GM19025 (cell line): ENCODE results near the gene RAB20.
"Not testable (repeated sequence)": the region's sequence is repeated elsewhere in the genome, so short reads cannot be mapped to it uniquely, and the experiment has no call there.

ENCODE experiments used
- ATAC-seq: cut with Tn5 transposase; IDR thresholded peaks from one replicate; pipeline ENCODE4 v1.9.1; 2021; ENCODE audit warnings: mild to moderate bottlenecking, low read depth, moderate library complexity; ENCODE audit not compliant: unreplicated experiment

RAB20 gene

DNA sequence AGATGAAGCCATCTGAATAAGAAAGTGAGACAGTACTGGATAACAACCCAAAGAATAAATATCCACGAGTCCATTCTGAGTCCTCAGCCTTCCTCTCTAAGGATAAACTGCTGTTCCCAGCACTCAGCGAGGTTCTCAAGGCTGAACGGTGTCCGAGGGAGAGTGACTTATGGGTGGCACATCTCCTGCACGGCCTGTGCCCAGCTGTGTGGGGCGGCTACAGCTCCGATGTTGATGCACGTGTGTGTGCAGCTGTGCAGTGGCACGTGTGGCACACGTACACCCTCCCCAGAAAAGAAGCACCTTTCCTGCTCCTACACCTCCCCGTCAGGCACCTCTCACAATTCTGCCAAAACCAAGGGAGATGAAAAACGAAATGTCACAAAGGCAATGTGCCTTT is 45.0 kb downstream of the RAB20 start:
- no peak for ATAC-seq

DNA sequence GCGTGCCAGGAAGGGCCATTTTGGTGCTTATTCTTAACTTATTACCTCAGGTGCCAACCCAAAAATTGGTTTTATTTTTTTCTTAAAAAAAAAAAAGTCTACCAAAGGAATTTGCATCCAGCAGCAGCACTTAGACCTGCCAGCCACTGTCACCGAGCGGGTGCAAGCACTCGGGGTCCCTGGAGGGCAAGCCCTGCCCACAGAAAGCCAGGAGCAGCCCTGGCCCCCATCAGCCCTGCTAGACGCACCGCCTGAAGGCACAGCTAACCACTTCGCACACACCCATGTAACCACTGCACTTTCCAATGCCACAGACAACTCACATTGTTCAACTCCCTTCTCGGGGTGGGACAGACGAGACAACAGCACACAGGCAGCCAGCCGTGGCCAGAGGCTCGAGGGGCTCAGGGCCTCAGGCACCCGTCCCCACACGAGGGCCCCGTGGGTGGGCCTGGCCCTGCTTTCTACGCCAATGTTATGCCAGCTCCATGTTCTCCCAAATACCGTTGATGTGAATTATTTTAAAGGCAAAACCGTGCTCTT is 49.3 kb downstream of the RAB20 start:
- no peak for ATAC-seq

DNA sequence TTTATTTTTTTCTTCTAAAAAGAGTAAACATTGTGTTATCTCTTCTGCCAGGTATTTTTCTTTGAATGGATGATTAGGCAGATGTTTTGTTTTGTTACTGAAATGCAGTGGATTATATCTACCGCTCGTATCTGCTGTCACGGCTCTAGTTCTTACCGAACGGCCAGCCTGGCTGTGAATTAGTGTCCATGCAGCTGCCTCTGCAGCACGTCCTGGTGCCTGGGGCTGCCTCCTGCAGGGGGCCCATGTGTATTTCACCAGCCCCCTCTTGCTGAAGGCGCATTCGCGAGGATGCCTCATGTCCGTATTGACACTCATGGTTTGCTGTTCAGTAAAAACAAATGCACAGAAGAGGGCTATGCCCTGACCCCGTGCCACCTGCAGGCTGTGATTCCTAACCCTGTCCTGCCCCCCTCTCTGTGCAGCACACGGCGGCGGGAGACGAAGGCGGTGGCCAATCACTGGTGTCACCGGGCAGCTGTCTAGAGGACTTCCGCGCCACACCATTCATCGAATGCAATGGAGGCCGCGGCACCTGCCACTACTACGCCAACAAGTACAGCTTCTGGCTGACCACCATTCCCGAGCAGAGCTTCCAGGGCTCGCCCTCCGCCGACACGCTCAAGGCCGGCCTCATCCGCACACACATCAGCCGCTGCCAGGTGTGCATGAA is 49.9 kb downstream of the RAB20 start:
- no peak for ATAC-seq

DNA sequence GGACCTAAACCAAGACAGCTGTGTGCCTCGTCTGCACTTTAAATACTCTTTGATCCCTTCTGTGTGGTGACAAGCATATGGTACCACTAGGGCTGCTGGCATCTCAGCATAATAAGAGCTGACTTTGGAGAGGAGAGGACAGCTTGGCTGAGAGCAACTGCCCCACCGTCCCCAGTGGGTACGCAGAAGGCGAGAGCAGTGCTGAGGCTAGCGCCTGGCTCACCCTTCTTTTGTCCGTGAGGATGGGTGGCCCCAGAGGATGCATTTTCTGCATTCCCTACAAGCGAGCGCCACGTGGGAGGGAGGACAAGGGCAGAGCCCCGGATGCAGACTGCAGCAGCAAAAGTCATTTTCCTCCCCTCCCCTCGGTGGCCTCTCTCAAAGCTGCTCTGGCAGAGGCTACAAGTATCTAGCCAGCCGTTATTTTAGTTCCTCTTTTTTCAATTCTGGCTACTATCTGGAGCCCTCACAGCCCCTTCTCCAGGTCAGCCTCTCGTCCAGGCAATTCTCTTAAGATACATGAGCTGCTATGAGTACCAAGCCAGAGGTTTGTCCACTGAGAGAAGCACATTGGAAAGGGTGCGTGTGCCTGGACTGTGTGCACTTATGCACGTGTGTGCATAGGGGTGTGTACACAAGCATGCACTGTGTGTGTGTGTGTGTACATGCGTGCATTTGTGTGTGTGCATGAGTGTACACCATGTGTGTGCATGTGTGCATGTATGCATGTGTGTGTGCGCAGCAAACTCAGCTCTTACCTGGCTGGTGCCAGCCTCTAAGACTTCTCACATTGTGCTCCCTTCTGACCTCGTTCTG is 51.3 kb downstream of the RAB20 start:
- no peak for ATAC-seq

DNA sequence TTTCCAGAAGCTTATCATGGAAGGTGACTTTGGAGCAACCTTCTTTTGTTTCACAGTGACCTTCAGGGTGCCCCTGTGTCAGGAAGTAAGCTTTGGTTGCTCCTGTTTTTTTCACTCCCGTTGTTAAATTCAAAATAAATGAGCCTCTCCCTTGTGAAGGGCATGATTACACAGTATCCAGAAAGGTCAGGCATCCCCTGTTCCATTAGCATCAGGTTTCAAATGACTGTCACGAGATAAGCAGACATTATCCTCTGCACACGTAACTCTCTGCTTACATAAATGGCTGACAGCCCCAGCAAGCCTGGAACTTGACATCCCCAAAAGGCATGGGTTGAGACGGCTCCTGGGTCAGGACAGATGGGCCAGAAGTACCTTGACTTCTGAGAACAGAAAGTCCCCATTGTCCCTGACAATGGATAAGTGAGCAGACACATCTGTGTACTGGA is 52.0 kb downstream of the RAB20 start:
- no peak for ATAC-seq

DNA sequence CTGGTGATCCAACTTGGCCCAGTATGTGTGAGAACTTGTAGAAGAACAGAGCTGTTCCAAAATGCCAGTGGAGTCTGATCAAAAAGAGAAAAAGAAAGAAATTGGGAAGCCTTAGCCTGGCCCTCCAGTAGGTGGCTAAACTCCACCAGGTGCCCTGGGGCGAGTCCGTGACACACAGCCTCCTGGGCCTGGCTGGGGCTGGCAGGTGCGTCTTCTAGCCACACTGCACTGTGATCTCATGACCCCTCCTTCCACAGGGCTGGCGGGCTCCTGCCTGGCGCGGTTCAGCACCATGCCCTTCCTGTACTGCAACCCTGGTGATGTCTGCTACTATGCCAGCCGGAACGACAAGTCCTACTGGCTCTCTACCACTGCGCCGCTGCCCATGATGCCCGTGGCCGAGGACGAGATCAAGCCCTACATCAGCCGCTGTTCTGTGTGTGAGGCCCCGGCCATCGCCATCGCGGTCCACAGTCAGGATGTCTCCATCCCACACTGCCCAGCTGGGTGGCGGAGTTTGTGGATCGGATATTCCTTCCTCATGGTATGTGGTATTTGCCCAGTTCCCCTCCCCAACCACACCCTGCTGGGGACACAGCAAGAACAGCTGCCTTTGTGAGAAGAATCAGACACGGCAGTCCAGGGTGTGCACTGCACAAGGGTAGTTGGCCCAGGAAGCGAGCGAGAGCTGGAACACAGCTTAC is 53.7 kb downstream of the RAB20 start:
- no peak for ATAC-seq

DNA sequence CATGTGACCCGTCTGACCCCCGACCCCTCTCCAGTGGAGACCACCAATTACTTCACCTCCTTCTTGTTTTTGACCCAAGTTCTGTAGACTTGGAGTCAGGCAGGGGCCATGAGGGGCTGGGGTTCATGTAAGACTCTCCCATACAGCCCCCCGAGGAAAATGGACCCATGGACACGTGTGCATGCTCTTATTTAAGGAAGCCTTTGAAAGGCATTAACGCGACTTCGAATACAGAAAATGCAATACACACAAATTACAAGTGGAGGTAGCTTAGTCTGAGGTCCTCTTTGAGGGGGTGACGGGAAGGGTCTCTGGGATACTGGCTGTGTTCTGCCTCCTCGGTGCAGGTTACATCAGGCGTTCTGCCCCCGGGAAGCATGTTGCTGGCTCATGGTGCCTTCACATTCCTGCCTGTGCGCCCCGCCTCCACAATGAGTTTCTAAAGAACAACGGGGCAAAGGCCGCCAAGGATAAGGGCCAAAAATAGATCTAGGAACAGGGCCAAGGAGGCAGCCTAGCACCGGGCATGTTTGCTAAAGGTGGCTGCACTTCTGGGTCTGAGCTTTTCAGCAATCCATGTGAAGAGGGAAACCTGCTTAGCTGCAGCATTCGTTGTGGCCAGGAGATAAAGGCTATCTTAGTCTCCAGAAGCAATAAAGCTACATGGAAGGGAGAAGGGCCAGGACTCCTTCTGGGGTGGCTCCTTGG is 54.5 kb downstream of the RAB20 start:
- no peak for ATAC-seq

DNA sequence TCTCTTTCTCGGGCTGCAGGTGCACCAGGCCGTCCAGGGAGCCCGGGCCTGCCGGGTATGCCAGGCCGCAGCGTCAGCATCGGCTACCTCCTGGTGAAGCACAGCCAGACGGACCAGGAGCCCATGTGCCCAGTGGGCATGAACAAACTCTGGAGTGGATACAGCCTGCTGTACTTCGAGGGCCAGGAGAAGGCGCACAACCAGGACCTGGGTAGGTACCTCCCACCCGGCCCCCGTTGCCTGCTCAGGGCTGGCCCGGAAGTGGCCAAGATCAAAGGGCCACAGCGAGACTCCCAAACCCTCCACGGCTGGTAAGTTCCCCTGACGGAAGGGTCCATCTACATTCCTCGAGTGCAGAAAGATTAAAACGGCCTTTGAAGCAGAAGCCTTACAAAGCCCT is 55.1 kb downstream of the RAB20 start:
- no peak for ATAC-seq

DNA sequence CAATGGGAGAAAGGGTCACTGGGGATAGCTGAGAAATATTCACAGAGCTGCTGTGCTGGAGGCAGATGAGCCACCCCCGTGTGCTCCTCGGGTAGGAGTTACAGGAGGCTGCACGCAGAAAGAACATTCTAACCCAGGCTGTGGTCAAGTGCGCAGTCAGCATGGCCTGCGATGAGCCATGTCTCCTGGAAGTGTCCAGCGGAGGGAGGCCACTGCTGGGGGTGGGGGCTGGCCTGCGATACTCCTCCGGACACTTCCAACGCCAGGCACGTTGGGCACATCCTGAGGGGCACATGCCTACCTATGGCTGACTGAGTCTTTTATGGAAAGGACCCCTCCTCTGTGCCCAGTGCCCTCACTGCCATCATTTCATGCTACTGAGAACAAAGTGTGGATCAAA is 55.9 kb downstream of the RAB20 start:
- ATAC-seq, result no peak

DNA sequence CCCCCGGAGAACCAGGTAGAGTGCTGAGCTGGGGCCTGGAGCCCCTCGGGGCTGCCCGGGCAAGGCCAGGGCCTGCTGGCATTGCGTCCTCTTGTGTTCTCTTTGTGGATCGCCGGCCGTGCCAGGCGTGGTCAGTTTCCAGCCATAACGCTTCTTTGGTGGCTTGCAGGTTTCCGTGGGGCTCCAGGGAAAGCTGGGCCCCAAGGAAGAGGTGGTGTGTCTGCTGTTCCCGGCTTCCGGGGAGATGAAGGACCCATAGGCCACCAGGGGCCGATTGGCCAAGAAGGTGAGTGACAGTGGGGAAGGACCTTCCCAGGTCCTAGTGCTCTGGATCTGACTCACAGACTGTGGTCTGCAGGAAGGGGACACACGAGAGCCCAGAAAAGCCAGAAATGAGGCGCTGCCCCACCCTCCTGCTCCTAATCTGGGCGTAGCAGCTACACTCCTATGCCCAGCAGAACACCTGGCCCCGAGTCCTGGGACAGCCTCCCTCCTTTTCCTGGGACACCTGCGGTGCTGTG is 57.5 kb downstream of the RAB20 start:
- ATAC-seq, result no peak

DNA sequence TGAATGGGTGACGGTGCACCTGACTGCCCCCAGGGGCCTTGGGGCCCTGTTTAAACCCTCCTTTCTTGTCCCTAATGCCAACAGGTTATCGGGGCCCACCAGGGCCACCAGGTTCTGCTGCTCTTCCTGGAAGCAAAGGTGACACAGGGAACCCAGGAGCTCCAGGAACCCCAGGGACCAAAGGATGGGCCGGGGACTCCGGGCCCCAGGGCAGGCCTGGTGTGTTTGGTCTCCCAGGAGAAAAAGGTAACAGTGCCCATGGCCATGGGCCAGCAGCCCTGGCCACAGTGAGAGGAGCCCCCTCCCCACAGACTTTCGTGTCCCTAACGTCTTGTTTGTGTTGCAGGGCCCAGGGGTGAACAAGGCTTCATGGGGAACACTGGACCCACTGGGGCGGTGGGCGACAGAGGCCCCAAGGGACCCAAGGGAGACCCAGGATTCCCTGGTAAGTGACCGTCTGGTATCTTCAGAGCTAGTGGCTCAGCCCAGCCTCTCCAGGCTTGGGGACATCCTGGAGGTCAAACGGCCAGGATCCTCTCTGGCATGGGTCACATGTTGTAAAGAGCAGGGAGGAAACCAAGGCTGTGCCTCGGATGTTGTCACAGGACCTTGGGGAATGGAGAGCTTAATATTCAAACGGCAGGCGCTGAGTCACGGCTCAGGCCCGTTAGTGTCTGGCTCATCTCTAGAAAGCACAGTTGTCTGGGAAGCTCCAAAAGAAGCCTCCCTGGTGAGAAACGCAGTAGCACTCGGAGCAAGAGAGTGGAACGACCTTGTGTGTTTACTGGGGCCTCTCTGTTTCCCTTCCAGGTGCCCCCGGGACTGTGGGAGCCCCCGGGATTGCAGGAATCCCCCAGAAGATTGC is 58.3 kb downstream of the RAB20 start:
- ATAC-seq, result no peak

DNA sequence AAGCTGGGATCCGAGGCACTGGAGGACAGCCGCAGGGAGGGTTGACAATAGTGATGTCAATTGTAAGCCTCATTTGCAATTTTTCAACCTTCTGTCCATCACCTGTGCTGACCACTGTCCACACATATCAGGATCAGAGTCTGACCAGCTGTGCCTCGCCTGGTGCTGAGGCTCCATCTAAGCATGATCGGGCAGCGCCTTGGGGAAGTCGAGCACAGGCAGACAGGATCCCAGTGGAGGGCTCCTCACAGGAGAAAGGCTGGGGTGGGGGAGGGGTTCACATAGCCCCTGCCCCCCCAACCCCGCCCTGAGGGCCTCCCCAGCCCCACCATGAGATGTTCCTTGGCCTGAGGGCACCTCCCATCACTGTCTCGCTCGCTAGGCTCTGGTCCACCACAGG is 60.3 kb downstream of the RAB20 start:
- ATAC-seq, result no peak

DNA sequence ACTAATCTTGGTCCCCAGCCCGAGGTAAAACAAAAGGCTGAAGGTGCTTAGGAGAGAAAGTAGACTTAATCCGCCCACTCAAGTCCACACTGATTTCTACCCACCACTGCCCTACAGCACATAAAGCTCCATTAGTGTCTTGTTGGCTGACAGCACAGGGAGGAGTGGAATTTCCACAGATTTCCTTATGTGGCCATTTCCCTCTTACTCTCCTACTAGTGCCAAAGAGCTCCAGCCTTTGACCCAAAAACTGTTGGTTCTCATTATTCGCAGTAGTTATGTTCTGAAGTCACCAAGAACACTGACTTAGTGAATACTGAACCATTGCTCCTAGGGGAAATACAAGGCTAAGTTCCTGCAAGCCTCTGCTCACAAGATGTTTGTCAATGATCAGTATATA is 61.2 kb downstream of the RAB20 start:
- ATAC-seq, result no peak

DNA sequence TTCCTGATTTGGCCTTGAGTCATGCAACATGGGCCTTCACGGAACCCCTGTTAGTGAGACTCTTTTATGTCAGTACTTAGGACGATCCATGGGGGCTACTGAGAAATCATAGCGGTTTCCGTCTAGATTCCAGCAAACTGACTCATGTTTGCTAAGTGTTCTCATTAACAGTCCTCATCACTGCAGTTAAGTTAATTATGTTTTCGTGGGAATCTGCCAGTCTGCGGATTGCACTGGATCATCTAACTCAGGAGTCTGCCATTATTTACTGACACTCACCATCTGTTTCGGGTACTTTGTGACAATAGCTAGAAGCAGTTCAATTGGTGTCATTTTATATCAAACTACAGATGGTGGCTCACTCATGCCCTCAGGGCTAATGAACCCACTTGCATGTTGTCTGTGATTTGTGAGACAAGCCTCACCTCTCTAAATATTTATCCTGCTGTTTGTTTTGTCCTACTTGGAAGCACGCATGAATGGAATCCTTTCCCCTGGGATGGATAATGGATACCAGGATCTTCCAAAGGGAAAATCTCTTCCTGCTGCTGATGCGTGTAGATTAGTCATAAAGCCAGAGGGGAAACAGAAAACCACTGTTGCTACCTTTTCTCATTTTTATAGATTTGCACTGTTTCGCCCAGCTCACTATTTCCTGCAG is 61.8 kb downstream of the RAB20 start:
- no peak for ATAC-seq

DNA sequence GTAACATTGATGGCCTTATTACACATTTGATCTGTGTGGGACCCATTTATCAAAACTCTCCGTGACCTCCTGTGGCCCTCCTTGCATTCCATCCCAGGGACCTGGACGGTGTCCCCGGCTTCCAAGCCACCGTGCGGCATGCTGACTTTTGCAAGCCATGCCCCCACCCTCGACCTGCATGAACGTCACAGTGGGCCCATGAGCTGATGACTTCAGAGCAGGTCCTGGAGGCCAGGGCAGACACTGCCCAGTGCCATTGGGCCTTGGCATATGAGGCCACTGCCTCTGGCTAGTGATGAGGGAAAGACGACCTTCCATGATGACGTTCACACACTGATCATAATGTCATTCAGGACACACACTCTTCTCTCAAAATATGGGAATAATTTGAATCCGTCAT is 62.8 kb downstream of the RAB20 start:
- no peak for ATAC-seq

DNA sequence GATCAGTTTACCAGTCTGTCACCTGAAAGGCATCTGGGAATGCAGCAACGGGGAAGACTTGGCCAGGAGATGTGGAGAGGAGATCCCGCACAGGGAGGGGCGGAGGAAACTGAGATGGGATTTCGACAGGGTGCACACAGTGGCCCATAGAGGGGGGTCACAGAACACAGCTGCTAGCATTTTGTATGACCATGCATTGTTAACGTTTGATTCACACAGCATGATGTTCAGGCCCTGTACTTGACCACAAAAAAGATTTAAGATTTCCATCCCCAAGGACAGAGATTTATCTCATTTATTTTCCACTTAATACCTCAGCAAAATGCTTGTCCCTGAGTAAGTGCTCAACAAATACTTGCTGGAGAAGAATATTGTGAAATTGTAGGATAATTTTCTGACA is 63.2 kb downstream of the RAB20 start:
- ATAC-seq, result no peak

DNA sequence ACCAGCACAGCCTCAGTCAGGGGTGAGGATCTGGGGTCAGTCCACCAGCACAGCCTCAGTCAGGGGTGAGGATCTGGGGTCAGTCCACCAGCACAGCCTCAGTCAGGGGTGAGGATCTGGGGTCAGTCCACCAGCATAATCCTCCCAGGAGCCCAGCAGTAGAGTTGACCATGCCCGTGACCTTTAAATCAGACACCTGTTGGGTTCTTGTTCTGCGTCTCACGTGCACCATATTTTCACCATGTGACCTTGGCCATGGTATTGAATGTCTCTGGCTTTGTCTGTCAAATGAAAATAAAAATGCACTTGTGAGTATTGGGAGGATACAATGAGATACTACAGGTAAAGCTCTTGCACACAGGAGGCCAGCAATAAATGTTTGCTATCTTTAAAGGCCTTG is 63.6 kb downstream of the RAB20 start:
- ATAC-seq, result not testable (repeated sequence)

DNA sequence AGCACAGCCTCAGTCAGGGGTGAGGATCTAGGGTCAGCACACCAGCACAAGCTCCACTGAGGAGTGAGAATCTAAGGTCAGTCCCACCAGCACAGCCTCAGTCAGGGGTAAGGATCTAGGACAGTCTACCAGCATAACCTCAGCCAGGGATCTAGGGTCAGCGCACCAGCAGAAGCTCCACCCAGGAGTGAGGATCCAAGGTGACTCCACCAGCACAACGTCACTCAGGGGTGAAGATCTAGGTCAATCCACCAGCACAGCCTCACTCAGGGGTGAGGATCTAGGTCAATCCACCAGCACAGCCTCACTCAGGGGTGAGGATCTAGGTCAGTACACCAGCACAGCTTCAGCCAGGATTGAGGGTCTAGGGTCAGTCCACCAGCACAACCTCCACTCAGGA is 64.5 kb downstream of the RAB20 start:
- no peak for ATAC-seq

DNA sequence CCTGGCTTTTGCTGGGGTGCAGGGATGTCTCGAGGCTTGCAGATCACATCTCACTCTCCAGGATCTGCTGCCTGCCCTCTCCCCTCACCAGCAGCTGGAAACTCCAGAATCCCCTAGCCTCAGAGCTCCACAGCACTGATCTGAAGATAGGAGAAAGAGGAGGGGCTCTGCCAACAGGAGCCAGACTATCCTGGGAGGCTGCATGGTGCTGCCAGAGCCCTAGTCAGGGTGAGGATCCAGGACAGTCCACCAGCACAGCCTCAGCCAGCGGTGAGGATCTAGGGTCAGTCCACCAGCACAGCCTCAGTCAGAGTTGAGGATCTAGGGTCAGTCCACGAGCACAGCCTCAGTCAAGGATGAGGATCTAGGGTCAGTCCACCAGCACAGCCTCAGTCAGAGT is 65.2 kb downstream of the RAB20 start:
- no peak for ATAC-seq
